ENCODE data around the gene CADM1. TPM values are rescaled to one million over a fixed set of nuclear protein-coding genes. Genes with fewer than 3 reads are reported as not detected.

Gene CADM1
- total and polyA plus RNA-seq, 11 donors: 11.4 to 80.2 (median 40.6) TPM

- WGBS, 4 donors: 64 to 71% (median 64%) methylated on average over 7 of the region's 7 CpGs
- DNase-seq: no peak
- Histone ChIP-seq H3K36me3 (no peaks in the 10 kb centered on the region), H3K4me1 (no peaks in the 10 kb centered on the region), H3K4me3 (no peak overlapping the region), H3K27me3 (peaks cover 0 to 3% (median 0%) of the 10 kb centered on the region in 9 donors), H3K9me3 (no peaks in the 10 kb centered on the region), H3K27ac (no peak overlapping the region)
- TF ChIP-seq, protein P1, sequence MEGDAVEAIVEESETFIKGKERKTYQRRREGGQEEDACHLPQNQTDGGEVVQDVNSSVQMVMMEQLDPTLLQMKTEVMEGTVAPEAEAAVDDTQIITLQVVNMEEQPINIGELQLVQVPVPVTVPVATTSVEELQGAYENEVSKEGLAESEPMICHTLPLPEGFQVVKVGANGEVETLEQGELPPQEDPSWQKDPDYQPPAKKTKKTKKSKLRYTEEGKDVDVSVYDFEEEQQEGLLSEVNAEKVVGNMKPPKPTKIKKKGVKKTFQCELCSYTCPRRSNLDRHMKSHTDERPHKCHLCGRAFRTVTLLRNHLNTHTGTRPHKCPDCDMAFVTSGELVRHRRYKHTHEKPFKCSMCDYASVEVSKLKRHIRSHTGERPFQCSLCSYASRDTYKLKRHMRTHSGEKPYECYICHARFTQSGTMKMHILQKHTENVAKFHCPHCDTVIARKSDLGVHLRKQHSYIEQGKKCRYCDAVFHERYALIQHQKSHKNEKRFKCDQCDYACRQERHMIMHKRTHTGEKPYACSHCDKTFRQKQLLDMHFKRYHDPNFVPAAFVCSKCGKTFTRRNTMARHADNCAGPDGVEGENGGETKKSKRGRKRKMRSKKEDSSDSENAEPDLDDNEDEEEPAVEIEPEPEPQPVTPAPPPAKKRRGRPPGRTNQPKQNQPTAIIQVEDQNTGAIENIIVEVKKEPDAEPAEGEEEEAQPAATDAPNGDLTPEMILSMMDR (IDR thresholded peaks at IDR 0.05): peak in 3 of 12 donors; percentile 6 to 15 (median 8)
- no peak for TF ChIP-seq POLR2A (IDR thresholded peaks at IDR 0.05)
- no peak for ATAC-seq
- intact Hi-C loops (cut with DNase I): no loop called here
These were observed 371.6 kb downstream of the CADM1 start for GRCh38 chr11:115132436-115133228.

DNA sequence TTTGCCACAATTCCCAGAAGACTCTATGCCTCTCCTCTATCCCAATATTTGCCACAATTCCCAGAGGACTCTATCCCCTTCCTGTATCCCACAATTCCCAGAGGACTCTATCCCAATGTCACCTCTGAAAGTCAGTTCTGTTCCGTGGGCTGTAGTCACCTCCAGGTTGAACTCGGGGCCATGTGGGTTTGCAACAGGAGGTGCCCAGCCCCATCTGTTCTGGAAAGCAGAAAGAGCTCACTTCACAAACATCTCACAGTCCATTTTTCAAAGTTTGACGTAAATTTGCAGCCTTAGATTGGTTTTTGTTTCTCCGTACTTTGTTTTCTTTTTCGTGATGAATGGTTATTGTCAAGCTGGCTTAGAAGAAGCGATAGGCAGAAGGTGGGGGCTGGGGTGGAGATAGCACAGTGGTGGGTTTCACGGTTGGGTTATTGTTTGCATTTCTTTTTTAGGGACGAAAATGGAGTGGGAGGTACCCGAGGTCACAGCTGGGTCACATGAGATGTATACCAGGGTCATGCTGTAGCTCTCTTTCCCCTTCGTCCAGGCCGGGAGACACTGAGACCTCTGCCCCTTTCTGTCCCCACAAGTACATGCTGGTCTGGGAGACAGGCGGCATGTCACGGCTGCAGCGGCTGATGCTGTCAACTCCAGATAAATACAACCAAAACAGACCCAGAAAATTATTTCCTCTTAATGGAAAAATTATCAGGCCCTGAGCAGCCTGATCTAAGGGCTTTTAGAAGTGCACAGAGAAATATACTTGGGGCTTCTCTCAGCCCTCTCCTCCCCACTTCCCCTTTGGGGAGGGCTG lies 374.5 kb downstream of the CADM1 start:
- no peak overlapping the region for H3K27ac ChIP-seq
- no peaks in the 10 kb centered on the region for H3K36me3 ChIP-seq
- no peaks in the 10 kb centered on the region for H3K4me1 ChIP-seq
- H3K9me3 ChIP-seq: no peaks in the 10 kb centered on the region
- TF ChIP-seq, protein P1 (IDR thresholded peaks at IDR 0.05): no peak
- TF ChIP-seq POLR2A (IDR thresholded peaks at IDR 0.05): no peak
- intact Hi-C loops (cut with DNase I): no loop called here
- ATAC-seq (no peak), DNase-seq (no peak)
- H3K4me3 ChIP-seq: no peak overlapping the region
- peaks cover 0 to 3% (median 0%) of the 10 kb centered on the region in 9 donors for H3K27me3 ChIP-seq
- 51 to 59% (median 53%) methylated on average over 13 to 14 of the region's 14 CpGs for WGBS, 4 donors

DNA sequence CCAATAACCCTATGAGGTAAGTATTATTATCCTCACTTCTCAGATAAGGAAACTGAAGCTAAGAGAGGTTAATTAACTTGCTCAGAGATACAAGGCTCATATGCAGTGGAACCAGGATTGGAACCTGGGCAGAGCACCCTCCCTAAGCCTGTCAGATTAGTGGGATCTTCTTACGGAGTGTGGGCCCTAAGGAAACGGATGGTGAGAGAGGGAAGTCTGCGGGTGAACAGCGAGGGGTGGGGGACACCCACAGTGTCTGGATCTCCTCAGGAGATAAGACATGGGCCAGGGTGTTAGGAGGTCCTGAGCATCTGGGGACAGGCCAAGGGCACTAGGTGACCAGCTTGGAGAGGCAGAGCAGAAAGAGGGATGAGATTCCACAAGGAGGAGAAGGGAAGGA lies 376.0 kb downstream of the CADM1 start:
- H3K27me3 ChIP-seq: peaks cover 0 to 3% (median 0%) of the 10 kb centered on the region in 9 donors
- no peaks in the 10 kb centered on the region for H3K4me1 ChIP-seq
- no peak overlapping the region for H3K27ac ChIP-seq
- TF ChIP-seq, protein P1 (IDR thresholded peaks at IDR 0.05): no peak
- no peak for TF ChIP-seq POLR2A (IDR thresholded peaks at IDR 0.05)
- DNase-seq (no peak), ATAC-seq (no peak)
- H3K9me3 ChIP-seq: no peaks in the 10 kb centered on the region
- no peak overlapping the region for H3K4me3 ChIP-seq
- no peaks in the 10 kb centered on the region for H3K36me3 ChIP-seq
- 81 to 87% (median 82%) methylated on average over 4 of the region's 4 CpGs for WGBS, 4 donors
- intact Hi-C loops (cut with DNase I): no loop called here

GRCh38 chr11:115127790-115128189 lies 376.4 kb downstream of the CADM1 start:
- H3K27ac ChIP-seq: no peak overlapping the region
- no peaks in the 10 kb centered on the region for H3K9me3 ChIP-seq
- intact Hi-C loops (cut with DNase I): no loop called here
- DNase-seq (no peak), ATAC-seq (no peak)
- no peaks in the 10 kb centered on the region for H3K36me3 ChIP-seq
- WGBS, 4 donors: 79 to 100% (median 82%) methylated on average over 3 of the region's 3 CpGs
- H3K4me3 ChIP-seq: no peak overlapping the region
- no peaks in the 10 kb centered on the region for H3K4me1 ChIP-seq
- H3K27me3 ChIP-seq: peaks cover 0 to 2% (median 0%) of the 10 kb centered on the region in 9 donors
- TF ChIP-seq POLR2A (IDR thresholded peaks at IDR 0.05): no peak
- TF ChIP-seq, protein P1 (IDR thresholded peaks at IDR 0.05): no peak

Measured in heart left ventricle (tissue), 16 donors.